NCI-H526 (cell line): ENCODE measurements around the gene GGNBP2.

Experiments
- DNase-seq, 2 experiments: peaks; one replicate each; lab custom pipeline; 2025; lab: John Stamatoyannopoulos, UW

Gene GGNBP2

DNA sequence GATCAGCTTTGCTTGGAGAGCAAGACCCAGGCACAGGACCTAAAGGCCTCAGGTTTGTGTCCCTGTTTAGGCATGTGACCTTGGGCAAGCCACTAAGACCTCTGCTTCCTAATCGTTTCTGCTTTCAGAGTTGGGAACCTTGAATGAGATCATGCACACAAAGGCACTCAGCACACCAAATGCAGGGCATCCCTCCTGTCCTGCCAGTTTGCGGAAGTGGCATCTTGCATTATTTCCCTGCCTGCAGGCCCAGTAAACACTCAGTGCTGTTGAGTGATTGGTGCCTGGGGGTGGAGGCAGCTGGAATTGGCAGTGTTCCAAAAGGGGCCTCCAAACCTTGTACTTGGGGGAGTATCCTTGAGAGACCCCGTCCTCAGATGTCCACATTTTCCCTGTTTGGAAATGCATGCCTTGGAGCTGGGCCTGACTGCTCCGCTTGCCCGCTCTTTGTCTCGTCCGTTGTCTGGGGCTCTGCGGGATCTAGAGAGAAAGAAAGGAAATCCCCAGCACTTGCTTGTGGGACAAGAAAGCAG is 85.3 kb downstream of the GGNBP2 start:
- peak in 1 of 2 experiments; percentile 52 for DNase-seq

DNA sequence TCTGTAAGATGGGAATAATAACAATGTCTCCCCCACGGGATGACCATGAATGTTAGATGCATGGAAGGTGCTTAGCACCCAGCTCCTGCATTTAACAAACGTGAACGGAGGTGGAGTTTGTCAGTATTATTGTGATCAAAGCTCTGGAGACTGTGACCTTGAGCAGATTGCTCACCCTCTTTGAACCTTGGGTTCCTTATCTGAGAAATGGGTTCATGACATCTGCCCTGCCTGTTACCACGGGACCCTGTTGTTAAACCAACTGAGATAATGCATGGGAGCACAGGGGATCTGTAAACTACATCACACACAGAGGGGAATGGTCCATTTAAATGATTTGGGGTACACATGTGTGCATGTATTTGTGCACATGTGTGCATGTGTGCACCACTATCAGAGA is 86.3 kb downstream of the GGNBP2 start:
- DNase-seq: no peak

- DNase-seq: peak in 1 of 2 experiments; percentile 18
Measured at GRCh38 chr17:36632916-36633771, 88.4 kb downstream of the GGNBP2 start.
